HUDEP-2 (cell line): ENCODE results near the gene ROBO2.
A peak's percentile ranks its signal among the peaks of the same experiment; 100 is the strongest.

Experiments used
- DNase-seq, 76 experiments: peaks; one replicate each; lab custom pipeline; 2025; ENCODE audit not compliant: unreplicated experiment in 76 of 76; lab: John Stamatoyannopoulos, UW

ROBO2 gene

GRCh38 chr3:77096966-77097890 is 57.3 kb downstream of the ROBO2 start:
- peak in 10 of 76 experiments; percentile 27 to 48 (median 31) for DNase-seq

GRCh38 chr3:77102951-77103769 is 63.3 kb downstream of the ROBO2 start:
- DNase-seq: no peak

- no peak for DNase-seq
These were observed 82.8 kb downstream of the ROBO2 start for GRCh38 chr3:77122652-77123051.

- no peak for DNase-seq
These were observed 86.1 kb downstream of the ROBO2 start for GRCh38 chr3:77125966-77126365.

GRCh38 chr3:77134769-77135168 is 94.9 kb downstream of the ROBO2 start:
- DNase-seq: no peak

GRCh38 chr3:77137559-77137958 is 97.7 kb downstream of the ROBO2 start:
- no peak for DNase-seq

GRCh38 chr3:77139624-77140023 is 99.7 kb downstream of the ROBO2 start:
- no peak for DNase-seq

GRCh38 chr3:77141423-77141822 is 101.5 kb downstream of the ROBO2 start:
- peak in 1 of 76 experiments; percentile 28 for DNase-seq

GRCh38 chr3:77142578-77142977 is 102.7 kb downstream of the ROBO2 start:
- DNase-seq: no peak

- DNase-seq: peak in 1 of 76 experiments; percentile 29
These were observed 106.1 kb downstream of the ROBO2 start for GRCh38 chr3:77146004-77146403.

- DNase-seq: peak in 1 of 76 experiments; percentile 17
These were observed 108.1 kb downstream of the ROBO2 start for GRCh38 chr3:77147836-77148578.

- peak in 1 of 76 experiments; percentile 20 for DNase-seq
These were observed 109.5 kb downstream of the ROBO2 start for GRCh38 chr3:77149382-77149781.

GRCh38 chr3:77150028-77150427 is 110.1 kb downstream of the ROBO2 start:
- DNase-seq: no peak

- no peak for DNase-seq
These were observed 110.9 kb downstream of the ROBO2 start for GRCh38 chr3:77150759-77151158.

GRCh38 chr3:77158730-77159581 is 119.1 kb downstream of the ROBO2 start:
- peak in 5 of 76 experiments; percentile 11 to 27 (median 24) for DNase-seq

GRCh38 chr3:77160931-77161497 is 121.1 kb downstream of the ROBO2 start:
- no peak for DNase-seq

GRCh38 chr3:77169823-77170222 is 129.9 kb downstream of the ROBO2 start:
- DNase-seq: no peak

- DNase-seq: peak in 5 of 76 experiments; percentile 10 to 32 (median 26)
These were observed 131.1 kb downstream of the ROBO2 start for GRCh38 chr3:77171026-77171425.

GRCh38 chr3:77179762-77180161 is 139.9 kb downstream of the ROBO2 start:
- DNase-seq: peak in 21 of 76 experiments; percentile 1 to 96 (median 87)
